ENCODE results near the gene ANKHD1. TPM values are rescaled to one million over a fixed set of nuclear protein-coding genes. Genes with fewer than 3 reads are reported as not detected.
"Not testable (repeated sequence)": the region's sequence is repeated elsewhere in the genome, so short reads cannot be mapped to it uniquely, and the experiment has no call there.

Gene ANKHD1
- total and polyA plus RNA-seq, 7 donors, result 31.2 to 86.1 (median 57.1) TPM

GRCh38 chr5:140432916-140433315 lies 31.3 kb downstream of the ANKHD1 start:
- Histone ChIP-seq H3K27me3 (ENCODE audit: insufficient read depth in 3 of 3, low read length in 2 of 3) (no peaks in the 10 kb centered on the region), H3K4me1 (peaks cover 12% of the 10 kb centered on the region), H3K4me3 (no peak overlapping the region), H3K36me3 (ENCODE audit: insufficient read depth in 1 of 2, low read depth in 1 of 2) (peaks cover 0 to 21% of the 10 kb centered on the region in 2 donors), H3K27ac (peak overlapping the region; percentile 30), H3K9me3 (no peaks in the 10 kb centered on the region)
- 55 to 74% (median 59%) methylated on average over 8 of the region's 8 CpGs for WGBS, 3 donors
- intact Hi-C loops (cut with DNase I), result loop anchor here in 1 of 2 donors (10.0 kb wide), 1 partner anchor 62 kb away; no protein-coding TSS in a partner anchor
- no peak for TF ChIP-seq CTCF (IDR thresholded peaks at IDR 0.05)
- ATAC-seq (peak in 2 of 4 donors; percentile 77 to 80), DNase-seq (no peak)

- intact Hi-C loops (cut with DNase I); DNase-seq: not testable (repeated sequence)
These were observed 55.7 kb downstream of the ANKHD1 start for GRCh38 chr5:140457368-140457767.

GRCh38 chr5:140466981-140467742 lies 65.5 kb downstream of the ANKHD1 start:
- H3K4me1 ChIP-seq, result peaks cover 11% of the 10 kb centered on the region
- intact Hi-C loops (cut with DNase I), result no loop called here
- WGBS, 3 donors, result 91 to 95% (median 95%) methylated on average over 1 of the region's 1 CpG
- ATAC-seq (no peak), DNase-seq (no peak)
- no peak for TF ChIP-seq CTCF (IDR thresholded peaks at IDR 0.05)
- H3K9me3 ChIP-seq, result no peaks in the 10 kb centered on the region
- peaks cover 0 to 56% of the 10 kb centered on the region in 2 donors for H3K36me3 ChIP-seq (ENCODE audit: insufficient read depth in 1 of 2, low read depth in 1 of 2)
- H3K27me3 ChIP-seq (ENCODE audit: insufficient read depth in 3 of 3, low read length in 2 of 3), result no peaks in the 10 kb centered on the region
- no peak overlapping the region for H3K27ac ChIP-seq
- H3K4me3 ChIP-seq, result no peak overlapping the region

More at GRCh38 chr5:140457368-140457767, 55.7 kb downstream of the ANKHD1 start:
- ATAC-seq; H3K4me3 ChIP-seq; H3K27ac ChIP-seq; H3K27me3 ChIP-seq (ENCODE audit: insufficient read depth in 3 of 3, low read length in 2 of 3); H3K4me1 ChIP-seq; H3K9me3 ChIP-seq: not testable (repeated sequence)
- H3K36me3 ChIP-seq (ENCODE audit: insufficient read depth in 1 of 2, low read depth in 1 of 2), result peaks cover 4 to 56% of the 10 kb centered on the region in 2 donors
- WGBS, 3 donors, result 94 to 100% (median 96%) methylated on average over 4 of the region's 4 CpGs

GRCh38 chr5:140468188-140468587 lies 66.6 kb downstream of the ANKHD1 start:
- intact Hi-C loops (cut with DNase I), result no loop called here
- WGBS, 3 donors, result 24 to 34% (median 24%) methylated on average over 3 of the region's 3 CpGs
- no peak for TF ChIP-seq CTCF (IDR thresholded peaks at IDR 0.05)
- no peaks in the 10 kb centered on the region for H3K27me3 ChIP-seq (ENCODE audit: insufficient read depth in 3 of 3, low read length in 2 of 3)
- peaks cover 0 to 53% of the 10 kb centered on the region in 2 donors for H3K36me3 ChIP-seq (ENCODE audit: insufficient read depth in 1 of 2, low read depth in 1 of 2)
- peaks cover 11% of the 10 kb centered on the region for H3K4me1 ChIP-seq
- H3K27ac ChIP-seq, result peak overlapping the region; percentile 17
- ATAC-seq (peak; percentile 75 to 96 (median 90)), DNase-seq (no peak)
- H3K9me3 ChIP-seq, result no peaks in the 10 kb centered on the region
- no peak overlapping the region for H3K4me3 ChIP-seq

- ATAC-seq (peak in 2 of 4 donors; percentile 14 to 19), DNase-seq (no peak)
- peaks cover 11% of the 10 kb centered on the region for H3K4me1 ChIP-seq
- H3K36me3 ChIP-seq (ENCODE audit: insufficient read depth in 1 of 2, low read depth in 1 of 2), result peaks cover 0 to 61% of the 10 kb centered on the region in 2 donors
- no peaks in the 10 kb centered on the region for H3K27me3 ChIP-seq (ENCODE audit: insufficient read depth in 3 of 3, low read length in 2 of 3)
- no peaks in the 10 kb centered on the region for H3K9me3 ChIP-seq
- H3K4me3 ChIP-seq, result no peak overlapping the region
- H3K27ac ChIP-seq, result no peak overlapping the region
- intact Hi-C loops (cut with DNase I), result no loop called here
- 62 to 84% (median 73%) methylated on average over 5 to 6 of the region's 6 CpGs for WGBS, 3 donors
- no peak for TF ChIP-seq CTCF (IDR thresholded peaks at IDR 0.05)
These were observed 67.6 kb downstream of the ANKHD1 start for GRCh38 chr5:140469259-140469658.

Data from psoas muscle (tissue), 8 donors.